ENCODE measurements around the gene CDX1.

Gene CDX1

GRCh38 chr5:150131978-150132694, 34.4 kb upstream of the CDX1 start:
- no peak for DNase-seq

GRCh38 chr5:150132740-150133139, 33.8 kb upstream of the CDX1 start:
- DNase-seq = no peak

GRCh38 chr5:150133581-150134197, 32.9 kb upstream of the CDX1 start:
- no peak for DNase-seq

- no peak for DNase-seq
These were observed 32.4 kb upstream of the CDX1 start for GRCh38 chr5:150134198-150134588.

GRCh38 chr5:150135557-150136304, 30.8 kb upstream of the CDX1 start:
- no peak for DNase-seq

- DNase-seq = no peak
These were observed 30.0 kb upstream of the CDX1 start for GRCh38 chr5:150136305-150137167.

GRCh38 chr5:150137168-150137957, 29.2 kb upstream of the CDX1 start:
- DNase-seq = peak; percentile 68

GRCh38 chr5:150137997-150138396, 28.6 kb upstream of the CDX1 start:
- peak; percentile 45 for DNase-seq

GRCh38 chr5:150138551-150139265, 27.9 kb upstream of the CDX1 start:
- DNase-seq = peak; percentile 84

- peak; percentile 86 for DNase-seq
These were observed 27.2 kb upstream of the CDX1 start for GRCh38 chr5:150139334-150139733.

- DNase-seq = peak; percentile 78
These were observed 25.7 kb upstream of the CDX1 start for GRCh38 chr5:150140830-150141229.

GRCh38 chr5:150141544-150142184, 24.9 kb upstream of the CDX1 start:
- DNase-seq = peak; percentile 54

- no peak for DNase-seq
These were observed 24.2 kb upstream of the CDX1 start for GRCh38 chr5:150142185-150142958.

GRCh38 chr5:150142959-150143349, 23.6 kb upstream of the CDX1 start:
- DNase-seq = peak; percentile 88

- peak; percentile 93 for DNase-seq
These were observed 23.0 kb upstream of the CDX1 start for GRCh38 chr5:150143350-150144245.

GRCh38 chr5:150144246-150144801, 22.3 kb upstream of the CDX1 start:
- DNase-seq = peak; percentile 85

GRCh38 chr5:150144879-150145278, 21.7 kb upstream of the CDX1 start:
- DNase-seq = no peak

GRCh38 chr5:150146235-150146634, 20.3 kb upstream of the CDX1 start:
- no peak for DNase-seq

All from fibroblast of skin of right quadriceps (primary cell).